Pancreas (tissue), 10 donors: ENCODE results near the gene ELOVL2. TPM values are rescaled to one million over a fixed set of nuclear protein-coding genes. Genes with fewer than 3 reads are reported as not detected.

Source experiments
- ATAC-seq, 4 donors: fragments of 200-7000 bp; cut with Tn5 transposase; one replicate each; pipeline versions ENCODE4 v1.8.0 to v1.9.1; 2020; ENCODE audit warnings: mild to moderate bottlenecking in 4 of 4, moderate library complexity in 4 of 4
- DNase-seq, 6 donors: peaks; one replicate each; pipeline ENCODE4 v3.0.0-alpha.2; 2020
- FAIRE-seq: peaks from 2 replicates; lab custom pipeline; 2012; peaks lifted over from hg19 to GRCh38; lab: Jason Lieb, UNC
- H3K27ac ChIP-seq, 4 donors: fragments of 200-600 bp; sonication (generic); 1 replicate in 3 of 4; 2 replicates in 1 of 4; pipeline versions ENCODE4 v1.5.0 to v1.8.0; 2020
- H3K27me3 ChIP-seq, 4 donors: fragments of 200-600 bp; one replicate each; pipeline ENCODE4 v1.8.0; 2021
- H3K36me3 ChIP-seq, 3 donors: fragments of 200-600 bp; sonication (generic) in 1 of 3; one replicate each; pipeline versions ENCODE4 v1.5.0 to v1.8.0; 2020 to 2021
- H3K4me1 ChIP-seq, 3 donors: fragments of 200-600 bp; one replicate each; pipeline ENCODE4 v1.8.0; 2021
- H3K4me3 ChIP-seq, 4 donors: fragments of 200-600 bp; sonication (generic) in 2 of 4; one replicate each; pipeline versions ENCODE4 v1.5.0 to v1.8.0; 2020 to 2021
- H3K9me3 ChIP-seq, 4 donors: fragments of 200-600 bp; one replicate each; pipeline ENCODE4 v1.8.0; 2021
- CTCF ChIP-seq, 4 donors: fragments of 200-600 bp; sonication (generic) in 3 of 4; IDR thresholded peaks; one replicate each; pipeline versions ENCODE4 v1.5.0 to v1.8.0; 2021; ENCODE audit warnings: antibody characterized with exemption in 4 of 4
- WGBS, 2 donors: extraction: QIAGEN DNeasy Blood & Tissue Kit; methylation state at CpG; one replicate each; pipeline ENCODE4 v1.1.7; 2013; 5-methylcytosine and 5-hydroxymethylcytosine counted together
- intact Hi-C, 3 donors: fragments of 100-400 bp; cut with DNase I; formaldehyde crosslinking; loops; one replicate each; pipeline versions ENCODE4 v1.11.1 to v1.14.2; 2022
- polyA plus RNA-seq, 2 donors: library from polyadenylated mRNA; stranded (reverse); fragments of 200-250 nt; gene quantifications; one replicate each; pipeline ENCODE4 v1.2.3, GENCODE V29; 2013
- total RNA-seq, 6 donors: library from RNA; stranded (reverse); fragmentation: NEBNext Ultra II Directional in 4 of 6; extraction: Animal tissue kit (Norgen Biotek cat#: 25700) in 4 of 6; gene quantifications; one replicate each; pipeline versions ENCODE4 v1.2.1 to v1.2.4, GENCODE V29; 2021 to 2023
- donor health status: healthy with polysubstance abuse.
- donor health status: DM: no; HTN: no; CAD: no; lungs with moderate emphysema.
- donor health status: DM: no; HTN: no; CAD: no.
- donor health status: control.
- donor health status: control.
- donor health status: Bipolar disorder and iron deficiency.
- donor health status: DM: yes; HTN: yes; CAD: no.
- donor health status: DM: no; HTN: no; CAD: no.
- donor health status: DM: no; HTN: no; CAD: no.
- donor health status: DM: yes; HTN: yes; CAD: no.

ELOVL2 gene
- total and polyA plus RNA-seq, 8 donors: 1.3 to 2.2 (median 1.6) TPM

GRCh38 chr6:11066505-11067347 is 22.6 kb upstream of the ELOVL2 start:
- intact Hi-C loops: loop anchor here in 1 of 3 donors (5.0 kb wide), 1 partner anchor 114 kb away; no protein-coding TSS in a partner anchor
- FAIRE-seq (no peak), DNase-seq (no peak), ATAC-seq (no peak)
- Histone ChIP-seq H3K4me3 (no peak overlapping the region), H3K36me3 (no peaks in the 10 kb centered on the region), H3K9me3 (no peaks in the 10 kb centered on the region), H3K27me3 (no peaks in the 10 kb centered on the region), H3K4me1 (peaks cover 0 to 10% (median 10%) of the 10 kb centered on the region in 3 donors), H3K27ac (no peak overlapping the region)
- TF ChIP-seq CTCF (IDR thresholded peaks at IDR 0.05): no peak
- 85 to 87% methylated on average over 6 of the region's 6 CpGs for WGBS, 2 donors

- FAIRE-seq: no peak
- Histone ChIP-seq H3K36me3 (no peaks in the 10 kb centered on the region), H3K4me1 (peaks cover 0 to 10% (median 10%) of the 10 kb centered on the region in 3 donors), H3K4me3 (no peak overlapping the region), H3K9me3 (no peaks in the 10 kb centered on the region), H3K27me3 (peaks cover 0 to 5% (median 0%) of the 10 kb centered on the region in 4 donors), H3K27ac (no peak overlapping the region)
- TF ChIP-seq CTCF (IDR thresholded peaks at IDR 0.05): no peak
- WGBS, 2 donors: 72 to 76% methylated on average over 6 of the region's 6 CpGs
- no peak for DNase-seq
- ATAC-seq: no peak
- intact Hi-C loops: loop anchor here in 1 of 3 donors (5.0 kb wide), 1 partner anchor 113 kb away; no protein-coding TSS in a partner anchor
Observed at GRCh38 chr6:11065436-11066202, 21.5 kb upstream of the ELOVL2 start.

- ATAC-seq: no peak
- no peak for TF ChIP-seq CTCF (IDR thresholded peaks at IDR 0.05)
- peaks cover 0 to 10% (median 10%) of the 10 kb centered on the region in 3 donors for H3K4me1 ChIP-seq
- no peak overlapping the region for H3K27ac ChIP-seq
- intact Hi-C loops: loop anchor here in 1 of 3 donors (5.0 kb wide), 1 partner anchor 113 kb away; no protein-coding TSS in a partner anchor
- no peak overlapping the region for H3K4me3 ChIP-seq
- no peak for FAIRE-seq
- H3K9me3 ChIP-seq: no peaks in the 10 kb centered on the region
- DNase-seq: no peak
- WGBS, 2 donors: 74 to 75% methylated on average over 3 of the region's 3 CpGs
- peaks cover 0 to 5% (median 0%) of the 10 kb centered on the region in 4 donors for H3K27me3 ChIP-seq
- H3K36me3 ChIP-seq: no peaks in the 10 kb centered on the region
Observed at GRCh38 chr6:11064836-11065235, 20.7 kb upstream of the ELOVL2 start.

GRCh38 chr6:11062715-11063114 is 18.6 kb upstream of the ELOVL2 start:
- Histone ChIP-seq H3K27me3 (peaks cover 0 to 5% (median 0%) of the 10 kb centered on the region in 4 donors), H3K36me3 (no peaks in the 10 kb centered on the region), H3K4me3 (no peak overlapping the region), H3K4me1 (peaks cover 0 to 4% (median 3%) of the 10 kb centered on the region in 3 donors), H3K27ac (no peak overlapping the region), H3K9me3 (no peaks in the 10 kb centered on the region)
- 68 to 76% methylated on average over 2 of the region's 2 CpGs for WGBS, 2 donors
- DNase-seq (no peak), FAIRE-seq (no peak), ATAC-seq (no peak)
- intact Hi-C loops: no loop called here
- TF ChIP-seq CTCF (IDR thresholded peaks at IDR 0.05): no peak
